DMS53 treated with DMSO at 0.1 percent for 48 hours (cell line): ENCODE data around the gene PGPEP1.
"Not testable (repeated sequence)": the region's sequence is repeated elsewhere in the genome, so short reads cannot be mapped to it uniquely, and the experiment has no call there.

Experiments
- DNase-seq: peaks from one replicate; lab custom pipeline; 2025; ENCODE audit not compliant: unreplicated experiment; lab: John Stamatoyannopoulos, UW

The PGPEP1 gene

GRCh38 chr19:18389726-18390064 is 49.3 kb downstream of the PGPEP1 start:
- DNase-seq = no peak

- no peak for DNase-seq
Measured at GRCh38 chr19:18390065-18390907, 49.9 kb downstream of the PGPEP1 start.

- DNase-seq = no peak
Measured at GRCh38 chr19:18391509-18392075, 51.2 kb downstream of the PGPEP1 start.

- DNase-seq = no peak
Measured at GRCh38 chr19:18392417-18392816, 52.0 kb downstream of the PGPEP1 start.

- DNase-seq = no peak
Measured at GRCh38 chr19:18392926-18393325, 52.5 kb downstream of the PGPEP1 start.

GRCh38 chr19:18393836-18394235 is 53.4 kb downstream of the PGPEP1 start:
- DNase-seq = no peak

GRCh38 chr19:18396471-18397241 is 56.3 kb downstream of the PGPEP1 start:
- no peak for DNase-seq

- no peak for DNase-seq
Measured at GRCh38 chr19:18397242-18398202, 57.1 kb downstream of the PGPEP1 start, which contains the start of gene LRRC25. LRRC25 (minus strand) TSS chr19:18397622; CDS start chr19:18396963, 659 bp downstream.

- no peak for DNase-seq
Measured at GRCh38 chr19:18399008-18399407, 58.6 kb downstream of the PGPEP1 start.

GRCh38 chr19:18401580-18402112 is 61.2 kb downstream of the PGPEP1 start:
- no peak for DNase-seq

- DNase-seq = not testable (repeated sequence)
Measured at GRCh38 chr19:18402455-18403248, 62.3 kb downstream of the PGPEP1 start.

- DNase-seq = not testable (repeated sequence)
Measured at GRCh38 chr19:18405754-18406153, 65.4 kb downstream of the PGPEP1 start.

GRCh38 chr19:18406749-18407148 is 66.4 kb downstream of the PGPEP1 start:
- DNase-seq = no peak

GRCh38 chr19:18408053-18408476 is 67.7 kb downstream of the PGPEP1 start:
- no peak for DNase-seq

GRCh38 chr19:18412610-18413239 is 72.3 kb downstream of the PGPEP1 start:
- no peak for DNase-seq

GRCh38 chr19:18414504-18415177 is 74.2 kb downstream of the PGPEP1 start:
- no peak for DNase-seq

GRCh38 chr19:18415178-18415867 is 74.9 kb downstream of the PGPEP1 start:
- no peak for DNase-seq

GRCh38 chr19:18416778-18417249 is 76.4 kb downstream of the PGPEP1 start:
- DNase-seq = peak; percentile 43
